Activated CD4-positive, alpha-beta memory T cell treated with anti-CD3 and anti-CD28 coated beads for 36 hours (primary cell): ENCODE results near the gene ZBTB17. TPM values are rescaled to one million over a fixed set of nuclear protein-coding genes. Genes with fewer than 3 reads are reported as not detected.

Experiments used
- CTCF ChIA-PET: fragments of 350-600 bp; sonication (Branson Sonifier 250); formaldehyde crosslinking; loops from one replicate; lab custom pipeline; 2021; ENCODE audit warnings: antibody characterized with exemption, inconsistent platforms; lab: Charles Lee
- POLR2A ChIA-PET: fragments of 350-600 bp; sonication (Branson Sonifier 250); formaldehyde crosslinking; loops from one replicate; lab custom pipeline; 2021; ENCODE audit warnings: antibody characterized with exemption; lab: Charles Lee
- DNase-seq: peaks from one replicate; pipeline ENCODE4 v3.0.0-alpha.2; 2020
- H3K27ac Mint-ChIP-seq: one replicate; pipeline ENCODE4 v1.8.0; 2021; ENCODE audit warnings: mixed read lengths
- H3K27me3 Mint-ChIP-seq: one replicate; pipeline ENCODE4 v1.8.0; 2021; ENCODE audit warnings: mixed read lengths
- H3K36me3 Mint-ChIP-seq: one replicate; pipeline ENCODE4 v1.8.0; 2021; ENCODE audit warnings: mixed read lengths
- H3K4me1 Mint-ChIP-seq: one replicate; pipeline ENCODE4 v1.8.0; 2021; ENCODE audit warnings: low read depth, mixed read lengths
- H3K4me3 Mint-ChIP-seq: one replicate; pipeline ENCODE4 v1.8.0; 2021; ENCODE audit warnings: mild to moderate bottlenecking, mixed read lengths
- H3K9me3 Mint-ChIP-seq: one replicate; pipeline ENCODE4 v1.8.0; 2021; ENCODE audit warnings: mixed read lengths
- intact Hi-C: fragments of 100-400 bp; cut with micrococcal nuclease; formaldehyde crosslinking; loops from one replicate; pipeline ENCODE4 v1.15.1; 2023
- total RNA-seq, 2 experiments: library from RNA; stranded (reverse); gene quantifications; one replicate each; pipeline ENCODE4 v1.2.3, GENCODE V29; 2021

Gene ZBTB17
- total RNA-seq, 2 experiments from 2014 or later, result 52.7 to 58.8 TPM

GRCh38 chr1:15957221-15958095 lies 18.4 kb downstream of the ZBTB17 start:
- no peak for DNase-seq
- ChIA-PET POLR2A (interaction anchor here (1.8 to 2.4 kb wide), 2 partner anchors 8 to 9 kb away, joined by 6 to 9 read pairs; no protein-coding TSS in a partner anchor), CTCF (interaction anchor here (1.0 to 2.3 kb wide), 3 partner anchors 8 to 166 kb away, joined by 3 to 9 read pairs (median 3); no protein-coding TSS in a partner anchor)
- H3K4me1 Mint-ChIP-seq, result peaks cover 86% of the 10 kb centered on the region
- H3K9me3 Mint-ChIP-seq, result no peaks in the 10 kb centered on the region
- peak overlapping the region; percentile 55 for H3K27ac Mint-ChIP-seq
- H3K27me3 Mint-ChIP-seq, result no peaks in the 10 kb centered on the region
- no peak overlapping the region for H3K4me3 Mint-ChIP-seq
- intact Hi-C loops, result loop anchor here (1.0 kb wide), 1 partner anchor 9 kb away; no protein-coding TSS in a partner anchor
- peaks cover 7% of the 10 kb centered on the region for H3K36me3 Mint-ChIP-seq

DNA sequence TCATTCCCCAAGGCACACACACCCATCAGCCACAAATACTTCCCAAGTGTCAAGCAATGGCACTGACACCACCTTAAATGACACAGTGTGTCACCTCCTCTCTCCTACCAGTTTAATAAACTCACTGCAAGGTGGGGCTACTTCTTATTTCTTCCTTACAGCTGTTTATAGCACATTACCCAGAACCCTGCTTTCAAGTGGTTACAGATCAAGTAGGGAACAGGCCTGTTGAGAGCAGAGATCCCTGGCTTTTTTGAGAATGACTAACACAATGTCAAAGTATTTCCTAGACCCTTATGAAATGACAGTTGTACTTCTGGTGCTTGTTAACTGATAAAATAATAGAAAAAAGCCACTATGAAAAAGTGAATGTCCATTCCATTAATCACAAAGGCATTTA lies 19.8 kb downstream of the ZBTB17 start:
- intact Hi-C loops, result no loop called here
- peaks cover 87% of the 10 kb centered on the region for H3K4me1 Mint-ChIP-seq
- POLR2A ChIA-PET, result interaction anchor here (1.2 to 1.8 kb wide), 2 partner anchors 10 to 19 kb away, joined by 5 to 6 read pairs; partner anchors contain the start of gene ZBTB17
- H3K36me3 Mint-ChIP-seq, result peaks cover 9% of the 10 kb centered on the region
- CTCF ChIA-PET, result interaction anchor here (1.0 to 1.2 kb wide), 2 partner anchors 13 to 53 kb away, joined by 3 read pairs; no protein-coding TSS in a partner anchor
- no peak for DNase-seq
- H3K27me3 Mint-ChIP-seq, result no peaks in the 10 kb centered on the region
- H3K9me3 Mint-ChIP-seq, result no peaks in the 10 kb centered on the region
- H3K27ac Mint-ChIP-seq, result peak overlapping the region; percentile 71
- no peak overlapping the region for H3K4me3 Mint-ChIP-seq

- Mint-ChIP-seq H3K36me3 (peaks cover 9% of the 10 kb centered on the region), H3K4me1 (peaks cover 87% of the 10 kb centered on the region), H3K9me3 (no peaks in the 10 kb centered on the region), H3K27me3 (no peaks in the 10 kb centered on the region), H3K4me3 (no peak overlapping the region), H3K27ac (peak overlapping the region; percentile 71)
- no peak for DNase-seq
- intact Hi-C loops, result no loop called here
- CTCF ChIA-PET, result interaction anchor here (1.2 kb wide), 1 partner anchor 14 kb away, joined by 3 read pairs; no protein-coding TSS in a partner anchor
- POLR2A ChIA-PET, result interaction anchor here (1.2 to 1.8 kb wide), 2 partner anchors 11 to 20 kb away, joined by 5 to 6 read pairs; partner anchors contain the start of gene ZBTB17
Observed at GRCh38 chr1:15955552-15955951, 20.3 kb downstream of the ZBTB17 start.

GRCh38 chr1:15954316-15954715 lies 21.6 kb downstream of the ZBTB17 start:
- Mint-ChIP-seq H3K27me3 (no peaks in the 10 kb centered on the region), H3K27ac (peak overlapping the region; percentile 57), H3K36me3 (peaks cover 9% of the 10 kb centered on the region), H3K4me3 (no peak overlapping the region), H3K4me1 (peaks cover 87% of the 10 kb centered on the region), H3K9me3 (no peaks in the 10 kb centered on the region)
- ChIA-PET POLR2A (interaction anchor here (1.1 to 1.2 kb wide), 2 partner anchors 21 to 29 kb away, joined by 3 to 5 read pairs; no protein-coding TSS in a partner anchor), CTCF (interaction anchor here (0.7 kb wide), 1 partner anchor 40 kb away, joined by 3 read pairs; no protein-coding TSS in a partner anchor)
- intact Hi-C loops, result no loop called here
- no peak for DNase-seq

DNA sequence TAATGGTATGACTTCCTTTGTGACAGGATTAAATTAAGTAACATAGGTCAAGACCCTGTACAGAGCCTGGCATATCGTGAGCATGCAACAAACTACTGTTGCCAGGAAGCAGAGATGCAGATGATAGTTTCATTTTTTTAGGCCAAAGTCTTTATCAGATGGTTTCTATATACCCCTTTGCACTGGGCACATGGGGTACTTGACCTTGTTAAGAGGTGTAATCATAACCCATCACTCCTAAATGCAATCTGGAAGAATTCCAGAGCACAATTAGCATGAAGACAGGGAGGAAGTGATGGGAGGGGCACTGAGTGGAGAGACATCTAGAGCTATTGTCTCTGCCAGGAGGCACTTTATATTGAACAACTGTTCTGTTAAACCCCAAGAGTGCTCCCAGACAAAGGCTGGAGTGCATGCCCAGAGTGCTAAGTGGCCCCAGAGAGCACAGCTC lies 22.1 kb downstream of the ZBTB17 start:
- Mint-ChIP-seq H3K27me3 (no peaks in the 10 kb centered on the region), H3K27ac (peak overlapping the region; percentile 57), H3K9me3 (no peaks in the 10 kb centered on the region), H3K4me1 (peaks cover 87% of the 10 kb centered on the region), H3K4me3 (no peak overlapping the region), H3K36me3 (peaks cover 11% of the 10 kb centered on the region)
- no peak for DNase-seq
- ChIA-PET CTCF (no interaction called here), POLR2A (interaction anchor here (1.1 to 6.7 kb wide), 3 partner anchors 10 to 29 kb away, joined by 3 to 95 read pairs (median 5); no protein-coding TSS in a partner anchor)
- intact Hi-C loops, result no loop called here

- Mint-ChIP-seq H3K36me3 (peaks cover 11% of the 10 kb centered on the region), H3K4me3 (no peak overlapping the region), H3K9me3 (no peaks in the 10 kb centered on the region), H3K4me1 (peaks cover 87% of the 10 kb centered on the region), H3K27ac (peak overlapping the region; percentile 57), H3K27me3 (no peaks in the 10 kb centered on the region)
- intact Hi-C loops, result no loop called here
- ChIA-PET POLR2A (interaction anchor here (1.1 to 6.7 kb wide), 3 partner anchors 11 to 30 kb away, joined by 3 to 95 read pairs (median 5); no protein-coding TSS in a partner anchor), CTCF (no interaction called here)
- DNase-seq, result no peak
Observed at GRCh38 chr1:15953294-15953771, 22.6 kb downstream of the ZBTB17 start.

DNA sequence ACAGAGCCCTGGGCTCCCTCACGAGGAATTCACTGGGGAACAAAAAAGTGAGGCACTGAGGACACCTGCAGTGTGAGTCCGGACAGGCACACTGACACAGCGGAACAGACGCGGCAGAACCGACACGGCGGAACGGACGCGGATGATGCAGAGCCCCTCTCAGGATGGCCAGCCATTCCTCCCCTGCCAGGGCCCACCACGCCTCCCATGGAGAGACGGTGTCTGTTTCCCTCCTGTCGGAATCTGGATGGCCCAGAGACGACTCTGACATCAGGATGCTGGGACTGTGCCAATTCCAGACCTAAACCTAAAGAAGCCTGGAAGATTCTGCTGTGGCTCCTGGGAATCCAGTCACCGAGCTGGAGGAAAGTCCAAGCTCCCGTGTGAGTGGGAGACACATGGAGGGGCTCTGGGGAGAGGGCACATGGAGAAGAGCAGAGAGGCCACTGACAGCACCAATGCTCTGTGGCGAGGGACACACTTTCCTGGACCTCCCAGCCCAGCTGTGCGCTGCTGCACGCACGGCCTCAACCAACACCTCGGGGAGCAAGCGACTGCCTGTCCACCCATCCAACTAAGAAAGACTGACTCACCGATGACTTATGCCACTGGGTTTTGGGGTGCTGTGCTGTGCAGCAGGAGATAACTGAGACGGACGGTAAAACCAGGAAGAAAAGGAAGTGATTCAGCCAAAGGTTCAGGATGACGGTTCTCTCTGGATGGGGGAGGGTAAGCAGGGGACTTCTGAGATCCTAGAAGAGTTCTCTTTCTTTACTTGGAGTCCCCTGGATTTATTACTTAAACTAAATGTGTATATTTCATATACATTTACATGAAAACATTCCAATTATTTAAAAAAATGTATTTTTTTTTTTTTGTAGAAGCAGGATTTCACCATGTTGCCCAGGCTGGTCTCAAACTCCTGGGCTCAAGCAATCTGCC lies 23.3 kb downstream of the ZBTB17 start:
- Mint-ChIP-seq H3K36me3 (peaks cover 18% of the 10 kb centered on the region), H3K4me3 (peak overlapping the region; percentile 40), H3K27ac (peak overlapping the region; percentile 93), H3K27me3 (no peaks in the 10 kb centered on the region), H3K9me3 (no peaks in the 10 kb centered on the region), H3K4me1 (peaks cover 87% of the 10 kb centered on the region)
- peak; percentile 68 for DNase-seq
- ChIA-PET POLR2A (interaction anchor here (6.7 kb wide), 1 partner anchor 12 kb away, joined by 95 read pairs; no protein-coding TSS in a partner anchor), CTCF (interaction anchor here (0.8 to 1.4 kb wide), 2 partner anchors 23 to 116 kb away, joined by 3 read pairs; no protein-coding TSS in a partner anchor)
- intact Hi-C loops, result no loop called here

- intact Hi-C loops, result loop anchor here (1.0 kb wide), 1 partner anchor 8 kb away; no protein-coding TSS in a partner anchor
- Mint-ChIP-seq H3K27me3 (no peaks in the 10 kb centered on the region), H3K4me3 (peak overlapping the region; percentile 54)
Observed at GRCh38 chr1:15951341-15952153, 24.4 kb downstream of the ZBTB17 start.

DNA sequence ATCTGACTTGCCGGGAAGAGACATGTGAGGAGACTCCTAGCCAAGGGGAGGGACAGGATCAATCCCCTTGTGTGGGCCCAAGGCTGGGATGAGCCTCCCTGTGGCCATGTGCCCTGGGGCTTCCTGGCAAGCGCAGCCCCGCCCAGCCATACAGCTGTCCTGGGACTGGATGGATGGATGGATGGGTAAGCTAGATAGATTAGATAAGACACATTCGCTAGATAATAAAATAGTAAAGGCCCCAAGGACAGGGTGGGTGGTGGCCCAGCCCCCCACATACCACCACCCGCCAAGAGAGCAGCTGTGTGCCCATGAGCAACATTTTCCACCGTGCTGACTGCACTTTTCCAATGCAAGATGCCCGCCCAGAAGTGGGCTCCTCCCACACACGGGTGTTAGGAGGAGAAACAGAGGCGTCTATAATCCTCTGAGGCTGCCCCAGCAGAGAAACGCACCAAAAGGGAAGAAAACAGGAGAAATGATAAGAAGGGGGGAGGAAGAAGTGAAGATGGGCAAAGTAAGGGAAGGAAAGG lies 25.1 kb downstream of the ZBTB17 start:
- peak overlapping the region; percentile 93 for H3K27ac Mint-ChIP-seq
- no peaks in the 10 kb centered on the region for H3K27me3 Mint-ChIP-seq
- peak overlapping the region; percentile 54 for H3K4me3 Mint-ChIP-seq
- DNase-seq, result peak; percentile 92
- ChIA-PET POLR2A (interaction anchor here (0.9 to 6.7 kb wide), 10 partner anchors 9 to 117 kb away, joined by 3 to 95 read pairs (median 6); partner anchors contain the start of genes SPEN and ZBTB17), CTCF (interaction anchor here (0.9 to 3.3 kb wide), 4 partner anchors 14 to 115 kb away, joined by 3 to 16 read pairs (median 4); partner anchors contain the start of gene ZBTB17)
- intact Hi-C loops, result loop anchor here (1.0 kb wide), 1 partner anchor 8 kb away; no protein-coding TSS in a partner anchor
- peaks cover 80% of the 10 kb centered on the region for H3K4me1 Mint-ChIP-seq
- H3K36me3 Mint-ChIP-seq, result peaks cover 27% of the 10 kb centered on the region
- H3K9me3 Mint-ChIP-seq, result no peaks in the 10 kb centered on the region

More at GRCh38 chr1:15951341-15952153, 24.4 kb downstream of the ZBTB17 start:
- H3K4me1 Mint-ChIP-seq, result peaks cover 87% of the 10 kb centered on the region
- H3K36me3 Mint-ChIP-seq, result peaks cover 22% of the 10 kb centered on the region
- POLR2A ChIA-PET, result interaction anchor here (0.9 to 6.7 kb wide), 9 partner anchors 8 to 118 kb away, joined by 3 to 95 read pairs (median 4); partner anchors contain the start of genes SPEN and ZBTB17
- H3K27ac Mint-ChIP-seq, result peak overlapping the region; percentile 93
- H3K9me3 Mint-ChIP-seq, result no peaks in the 10 kb centered on the region
- DNase-seq, result peak; percentile 77
- CTCF ChIA-PET, result interaction anchor here (0.8 to 1.5 kb wide), 4 partner anchors 22 to 115 kb away, joined by 3 to 6 read pairs (median 3); partner anchors contain the start of gene ZBTB17
